Measurements from ENCODE around the gene ATF4. TPM values are rescaled to one million over a fixed set of nuclear protein-coding genes. Genes with fewer than 3 reads are reported as not detected.

ATF4 gene
- total RNA-seq, 2 experiments from 2014 or later, result 518 to 536 TPM

GRCh38 chr22:39514373-39514973 is 5.9 kb upstream of the ATF4 start:
- DNase-seq (peak; percentile 75), ATAC-seq (no peak)
- ChIA-PET CTCF (interaction anchor here (0.6 to 7.9 kb wide), 13 partner anchors 12 to 171 kb away, joined by 3 to 69 read pairs (median 4); partner anchors contain the start of genes MIEF1 and RPS19BP1), POLR2A (interaction anchor here (0.6 to 17.7 kb wide), 4 partner anchors 12 to 198 kb away, joined by 3 to 234 read pairs (median 3); partner anchors contain the start of genes ATF4, MIEF1 and RPS19BP1)
- no peaks in the 10 kb centered on the region for H3K9me3 Mint-ChIP-seq
- H3K4me3 Mint-ChIP-seq, result no peak overlapping the region
- peaks cover 43% of the 10 kb centered on the region for H3K36me3 Mint-ChIP-seq (ENCODE audit: low read depth)
- intact Hi-C loops (cut with micrococcal nuclease), result no loop called here
- H3K27ac Mint-ChIP-seq, result peak overlapping the region; percentile 19
- peaks cover 39% of the 10 kb centered on the region for H3K4me1 Mint-ChIP-seq (ENCODE audit: low read depth)
- peak; percentile 72 for TF ChIP-seq CTCF (IDR thresholded peaks at IDR 0.05)
- H3K27me3 Mint-ChIP-seq, result no peaks in the 10 kb centered on the region

GRCh38 chr22:39515266-39516050 is 4.9 kb upstream of the ATF4 start:
- TF ChIP-seq CTCF (IDR thresholded peaks at IDR 0.05), result no peak
- ATAC-seq (no peak), DNase-seq (no peak)
- peak overlapping the region; percentile 36 for H3K27ac Mint-ChIP-seq
- H3K4me1 Mint-ChIP-seq (ENCODE audit: low read depth), result peaks cover 35% of the 10 kb centered on the region
- intact Hi-C loops (cut with micrococcal nuclease), result no loop called here
- peaks cover 39% of the 10 kb centered on the region for H3K36me3 Mint-ChIP-seq (ENCODE audit: low read depth)
- H3K4me3 Mint-ChIP-seq, result no peak overlapping the region
- CTCF ChIA-PET, result interaction anchor here (0.8 to 7.9 kb wide), 17 partner anchors 8 to 510 kb away, joined by 3 to 69 read pairs (median 8); partner anchors contain the start of genes MIEF1 and RPS19BP1
- H3K9me3 Mint-ChIP-seq, result no peaks in the 10 kb centered on the region
- no peaks in the 10 kb centered on the region for H3K27me3 Mint-ChIP-seq
- POLR2A ChIA-PET, result interaction anchor here (0.6 to 17.7 kb wide), 8 partner anchors 8 to 197 kb away, joined by 3 to 234 read pairs (median 6); partner anchors contain the start of genes ATF4, MIEF1 and RPS19BP1

GRCh38 chr22:39517470-39517869 is 2.9 kb upstream of the ATF4 start:
- Mint-ChIP-seq H3K4me1 (ENCODE audit: low read depth) (peaks cover 43% of the 10 kb centered on the region), H3K4me3 (no peak overlapping the region), H3K36me3 (ENCODE audit: low read depth) (peaks cover 54% of the 10 kb centered on the region), H3K27me3 (no peaks in the 10 kb centered on the region), H3K9me3 (no peaks in the 10 kb centered on the region), H3K27ac (no peak overlapping the region)
- DNase-seq (no peak), ATAC-seq (no peak)
- ChIA-PET CTCF (interaction anchor here (0.9 to 7.9 kb wide), 10 partner anchors 10 to 347 kb away, joined by 3 to 69 read pairs (median 6); partner anchors contain the start of gene MIEF1), POLR2A (interaction anchor here (1.2 to 17.7 kb wide), 9 partner anchors 9 to 201 kb away, joined by 3 to 234 read pairs (median 5); partner anchors contain the start of genes ATF4, MIEF1, RPL3 and RPS19BP1)
- intact Hi-C loops (cut with micrococcal nuclease), result no loop called here
- TF ChIP-seq CTCF (IDR thresholded peaks at IDR 0.05), result no peak

- Mint-ChIP-seq H3K36me3 (ENCODE audit: low read depth) (peaks cover 59% of the 10 kb centered on the region), H3K27me3 (no peaks in the 10 kb centered on the region), H3K4me3 (peak overlapping the region; percentile 89), H3K9me3 (no peaks in the 10 kb centered on the region), H3K4me1 (ENCODE audit: low read depth) (peaks cover 51% of the 10 kb centered on the region), H3K27ac (peak overlapping the region; percentile 98)
- ATAC-seq, result no peak
- ChIA-PET POLR2A (interaction anchor here (0.6 to 17.7 kb wide), 8 partner anchors 8 to 200 kb away, joined by 3 to 234 read pairs (median 8); partner anchors contain the start of genes ATF4, MIEF1, RPL3 and RPS19BP1), CTCF (interaction anchor here (0.9 to 7.9 kb wide), 7 partner anchors 11 to 348 kb away, joined by 5 to 69 read pairs (median 23); partner anchors contain the start of gene MIEF1)
- DNase-seq, result no peak
- intact Hi-C loops (cut with micrococcal nuclease), result no loop called here
- no peak for TF ChIP-seq CTCF (IDR thresholded peaks at IDR 0.05)
These were observed 2.1 kb upstream of the ATF4 start for GRCh38 chr22:39518144-39518786.
